Fibroblast of lung (primary cell): ENCODE results near the gene CXCL5. TPM values are rescaled to one million over a fixed set of nuclear protein-coding genes. Genes with fewer than 3 reads are reported as not detected.

Source experiments
- DNase-seq, 2 donors: peaks; one replicate each; pipeline versions ENCODE4 v3.0.0 to v3.0.0-alpha.2; 2010; ENCODE audit warnings: low read depth in 2 of 2
- H2AFZ ChIP-seq: 2 replicates; pipeline ENCODE4 v1.5.1; 2012; ENCODE audit warnings: low read length, control low read depth, inconsistent platforms
- H3K27ac ChIP-seq: 2 replicates; pipeline ENCODE4 v1.5.1; 2011; ENCODE audit warnings: low read length, control low read depth; ENCODE audit not compliant: insufficient read depth
- H3K27me3 ChIP-seq: 2 replicates; pipeline ENCODE4 v1.5.1; 2011; ENCODE audit warnings: mild to moderate bottlenecking, low read length; ENCODE audit not compliant: control insufficient read depth, insufficient read depth
- H3K36me3 ChIP-seq: 2 replicates; pipeline ENCODE4 v1.5.1; 2011; ENCODE audit warnings: low read length; ENCODE audit not compliant: control insufficient read depth, insufficient read depth
- H3K4me1 ChIP-seq: 2 replicates; pipeline ENCODE4 v1.5.1; 2011; ENCODE audit warnings: low read length; ENCODE audit not compliant: control insufficient read depth, insufficient read depth; ENCODE audit errors: extremely low read depth
- H3K4me2 ChIP-seq: 2 replicates; pipeline ENCODE4 v1.5.1; 2011; ENCODE audit warnings: low read length, control low read depth; ENCODE audit not compliant: insufficient read depth; ENCODE audit errors: extremely low read depth
- H3K4me3 ChIP-seq, 4 experiments: fragments of 200-600 bp in 1 of 4; sonication (generic) in 1 of 4; replicated peaks in 1 of 4; 2 replicates each; pipeline ENCODE4 v1.5.1; 2011 to 2016; ENCODE audit warnings: low read length in 4 of 4, low read depth in 3 of 4, mild to moderate bottlenecking in 3 of 4, control low read depth in 2 of 4, inconsistent platforms in 1 of 4, mixed read lengths in 1 of 4; ENCODE audit not compliant: insufficient read depth in 1 of 4; ENCODE audit errors: control extremely low read depth in 1 of 4
- H3K79me2 ChIP-seq: 2 replicates; pipeline ENCODE4 v1.5.1; 2012; ENCODE audit warnings: mild to moderate bottlenecking, low read length, inconsistent platforms; ENCODE audit not compliant: control insufficient read depth, insufficient read depth
- H3K9ac ChIP-seq: 2 replicates; pipeline ENCODE4 v1.5.1; 2011; ENCODE audit warnings: mild to moderate bottlenecking, low read length, control low read depth; ENCODE audit not compliant: insufficient read depth
- H3K9me3 ChIP-seq: 2 replicates; pipeline ENCODE4 v1.5.1; 2012; ENCODE audit warnings: low read depth, low read length; ENCODE audit not compliant: control insufficient read depth, insufficient read depth
- H4K20me1 ChIP-seq: 2 replicates; pipeline ENCODE4 v1.5.1; 2011; ENCODE audit warnings: low read length; ENCODE audit not compliant: control insufficient read depth, insufficient read depth; ENCODE audit errors: extremely low read depth
- EZH2 ChIP-seq: IDR thresholded peaks from 2 replicates; pipeline ENCODE4 v1.5.1; 2012; ENCODE audit warnings: low read length, control low read depth, mild to moderate bottlenecking; ENCODE audit errors: missing control alignments
- polyA plus RNA-seq, 2 donors: library from polyadenylated mRNA; depleted of rRNA in 1 of 2; stranded (reverse) in 1 of 2; unstranded in 1 of 2; fragments of >200 nt; gene quantifications; 2 replicates each; pipeline ENCODE4 v1.2.1, GENCODE V29; 2011 to 2012; ENCODE audit warnings: missing spikeins in 1 of 2
- total RNA-seq: library from RNA; depleted of rRNA; stranded (reverse); fragments of >200 nt; gene quantifications from 2 replicates; pipeline ENCODE4 v1.2.1, GENCODE V29; 2014
- TF ChIP-seq, protein P1 (sequence below), 2 donors: IDR thresholded peaks in 1 of 2; conservative IDR thresholded peaks in 1 of 2; 1 replicate in 1 of 2; 2 replicates in 1 of 2; pipeline ENCODE4 v1.5.1; 2011 to 2012; ENCODE audit warnings: low read length in 2 of 2, control low read depth in 1 of 2, inconsistent platforms in 1 of 2, low read depth in 1 of 2, mild to moderate bottlenecking in 1 of 2

Gene CXCL5
- total and polyA plus RNA-seq, 2 donors (not counting 1 experiment from before 2014, with no cell fraction given), result 0.24 to 0.66 TPM

DNA sequence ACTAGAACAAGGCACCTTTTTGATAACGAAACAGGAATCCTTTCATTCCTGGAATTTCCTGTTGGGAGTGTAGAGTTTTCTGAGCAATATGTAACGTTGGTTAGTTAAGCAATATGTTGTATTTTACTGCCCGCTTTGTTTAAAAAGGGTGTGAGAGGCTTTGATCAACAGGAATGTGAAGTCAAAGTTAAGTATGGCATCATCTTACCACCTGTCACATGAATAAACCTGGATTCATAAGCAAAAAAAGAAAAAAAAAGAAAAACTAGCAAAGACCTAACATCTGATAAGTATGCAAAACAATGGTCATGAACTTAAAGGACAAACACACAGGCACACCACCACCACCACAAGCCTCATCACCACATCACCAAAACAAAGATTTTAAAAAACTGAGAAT, 7.1 kb upstream of the CXCL5 start:
- H3K27ac ChIP-seq, result no peak overlapping the region
- DNase-seq, result no peak
- no peak overlapping the region for H3K9ac ChIP-seq
- H3K4me3 ChIP-seq, result no peak overlapping the region
- no peaks in the 10 kb centered on the region for H3K9me3 ChIP-seq
- TF ChIP-seq EZH2, result no peak
- TF ChIP-seq, protein P1, sequence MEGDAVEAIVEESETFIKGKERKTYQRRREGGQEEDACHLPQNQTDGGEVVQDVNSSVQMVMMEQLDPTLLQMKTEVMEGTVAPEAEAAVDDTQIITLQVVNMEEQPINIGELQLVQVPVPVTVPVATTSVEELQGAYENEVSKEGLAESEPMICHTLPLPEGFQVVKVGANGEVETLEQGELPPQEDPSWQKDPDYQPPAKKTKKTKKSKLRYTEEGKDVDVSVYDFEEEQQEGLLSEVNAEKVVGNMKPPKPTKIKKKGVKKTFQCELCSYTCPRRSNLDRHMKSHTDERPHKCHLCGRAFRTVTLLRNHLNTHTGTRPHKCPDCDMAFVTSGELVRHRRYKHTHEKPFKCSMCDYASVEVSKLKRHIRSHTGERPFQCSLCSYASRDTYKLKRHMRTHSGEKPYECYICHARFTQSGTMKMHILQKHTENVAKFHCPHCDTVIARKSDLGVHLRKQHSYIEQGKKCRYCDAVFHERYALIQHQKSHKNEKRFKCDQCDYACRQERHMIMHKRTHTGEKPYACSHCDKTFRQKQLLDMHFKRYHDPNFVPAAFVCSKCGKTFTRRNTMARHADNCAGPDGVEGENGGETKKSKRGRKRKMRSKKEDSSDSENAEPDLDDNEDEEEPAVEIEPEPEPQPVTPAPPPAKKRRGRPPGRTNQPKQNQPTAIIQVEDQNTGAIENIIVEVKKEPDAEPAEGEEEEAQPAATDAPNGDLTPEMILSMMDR (conservative IDR thresholded peaks at IDR 0.05 in 1 of 2, IDR thresholded peaks at IDR 0.05 in 1 of 2; ENCODE audit: low read depth in 1 of 2, low read length in 2 of 2), result no peak
- H3K4me2 ChIP-seq, result no peak overlapping the region
- no peaks in the 10 kb centered on the region for H4K20me1 ChIP-seq
- no peak overlapping the region for H2AFZ ChIP-seq
- H3K27me3 ChIP-seq, result no peaks in the 10 kb centered on the region
- no peaks in the 10 kb centered on the region for H3K4me1 ChIP-seq
- no peaks in the 10 kb centered on the region for H3K36me3 ChIP-seq
- H3K79me2 ChIP-seq, result no peaks in the 10 kb centered on the region

DNA sequence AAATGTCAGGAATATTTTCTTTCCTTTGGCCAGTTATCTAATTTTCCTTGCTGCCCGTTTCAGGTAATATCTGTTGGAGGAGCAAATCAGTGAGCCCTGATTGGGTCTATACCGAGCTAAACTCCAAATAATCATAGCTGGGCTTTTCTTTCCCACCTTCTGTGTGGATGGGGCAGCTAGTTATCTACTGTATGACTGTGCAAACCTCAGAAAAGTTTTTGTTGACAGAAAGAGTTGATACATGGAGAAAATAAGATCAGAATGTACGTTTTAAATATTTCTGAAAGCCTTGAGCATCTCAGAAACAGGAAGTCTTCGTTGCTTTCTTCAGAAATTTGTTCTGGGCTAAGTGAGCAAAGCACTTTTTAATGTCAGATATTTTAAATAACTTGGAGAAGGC, 6.2 kb upstream of the CXCL5 start:
- TF ChIP-seq EZH2, result no peak
- TF ChIP-seq, protein P1 (conservative IDR thresholded peaks at IDR 0.05 in 1 of 2, IDR thresholded peaks at IDR 0.05 in 1 of 2; ENCODE audit: low read depth in 1 of 2, low read length in 2 of 2), result no peak
- Histone ChIP-seq H3K27me3 (no peaks in the 10 kb centered on the region), H3K9ac (no peak overlapping the region), H3K4me2 (no peak overlapping the region), H2AFZ (no peak overlapping the region), H3K4me1 (no peaks in the 10 kb centered on the region), H3K27ac (no peak overlapping the region), H3K9me3 (no peaks in the 10 kb centered on the region), H3K79me2 (no peaks in the 10 kb centered on the region), H3K36me3 (no peaks in the 10 kb centered on the region), H3K4me3 (no peak overlapping the region), H4K20me1 (no peaks in the 10 kb centered on the region)
- DNase-seq, result no peak

DNA sequence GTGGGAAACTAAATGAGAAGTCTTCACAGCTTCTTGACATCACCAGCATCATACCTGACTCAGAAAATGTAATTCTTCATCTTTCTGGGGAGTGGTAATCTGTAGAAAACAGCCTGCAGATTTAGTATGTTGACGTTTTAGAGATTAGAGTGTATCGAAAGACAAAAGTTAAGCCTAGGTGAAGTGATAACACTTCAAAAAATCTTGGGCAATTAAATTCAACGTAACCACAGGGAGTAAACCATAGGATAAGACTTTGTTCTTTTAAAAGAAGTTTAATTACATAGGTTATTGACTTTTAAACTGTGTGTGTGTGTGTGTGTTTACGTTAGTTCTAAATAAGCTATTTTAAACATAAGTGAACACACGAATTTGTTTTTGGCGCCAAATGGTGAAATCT, 1.8 kb upstream of the CXCL5 start:
- Histone ChIP-seq H3K36me3 (no peaks in the 10 kb centered on the region), H3K9me3 (no peaks in the 10 kb centered on the region), H3K9ac (no peak overlapping the region), H3K27ac (no peak overlapping the region), H3K27me3 (no peaks in the 10 kb centered on the region), H3K4me2 (no peak overlapping the region), H3K4me3 (no peak overlapping the region), H3K79me2 (no peaks in the 10 kb centered on the region), H2AFZ (no peak overlapping the region), H4K20me1 (no peaks in the 10 kb centered on the region), H3K4me1 (no peaks in the 10 kb centered on the region)
- TF ChIP-seq EZH2, result no peak
- TF ChIP-seq, protein P1 (conservative IDR thresholded peaks at IDR 0.05 in 1 of 2, IDR thresholded peaks at IDR 0.05 in 1 of 2; ENCODE audit: low read depth in 1 of 2, low read length in 2 of 2), result no peak
- no peak for DNase-seq
